GM18519 (cell line): ENCODE data around the gene OR5K3.
"Not testable (repeated sequence)": the region's sequence is repeated elsewhere in the genome, so short reads cannot be mapped to it uniquely, and the experiment has no call there.

ENCODE experiments used
- ATAC-seq: cut with Tn5 transposase; IDR thresholded peaks from one replicate; pipeline ENCODE4 v1.9.1; 2021; ENCODE audit warnings: mild to moderate bottlenecking, moderate library complexity; ENCODE audit not compliant: unreplicated experiment, low FRiP score

Gene OR5K3, protein sequence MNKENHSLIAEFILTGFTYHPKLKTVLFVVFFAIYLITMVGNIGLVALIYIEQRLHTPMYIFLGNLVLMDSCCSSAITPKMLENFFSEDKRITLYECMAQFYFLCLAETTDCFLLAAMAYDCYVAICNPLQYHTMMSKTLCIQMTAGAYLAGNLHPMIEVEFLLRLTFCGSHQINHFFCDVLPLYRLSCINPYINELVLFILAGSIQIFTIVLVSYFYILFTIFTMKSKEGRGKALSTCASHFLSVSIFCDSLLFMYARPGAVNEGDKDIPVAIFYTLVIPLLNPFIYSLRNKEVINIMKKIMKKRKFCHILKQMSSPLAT

DNA sequence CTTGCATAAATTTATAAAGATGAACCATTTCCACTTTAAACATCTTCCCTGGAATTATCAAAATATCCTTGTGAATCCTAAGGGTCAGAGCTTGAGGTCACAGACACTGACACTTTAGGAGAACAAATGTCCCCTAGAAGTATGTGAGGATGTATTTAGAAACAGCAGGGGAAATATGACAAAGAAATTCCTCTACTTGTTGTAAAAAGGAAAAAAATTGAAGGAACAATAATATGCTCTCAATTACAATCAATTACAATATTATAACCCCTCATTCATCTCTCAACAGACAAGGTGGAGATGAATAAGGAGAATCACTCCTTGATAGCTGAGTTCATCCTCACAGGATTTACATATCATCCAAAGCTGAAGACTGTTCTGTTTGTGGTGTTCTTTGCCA is at the start of gene OR5K3:
TSS of gene OR5K3 (plus strand) at position 301 of the 400 bp plus-strand sequence. CDS start at position 301, 0 bp downstream.
- ATAC-seq, result no peak

GRCh38 chr3:98341758-98342157 is 48.7 kb upstream of the OR5K3 start:
- no peak for ATAC-seq

GRCh38 chr3:98343647-98344507 is 46.6 kb upstream of the OR5K3 start:
- ATAC-seq, result peak; percentile 65

GRCh38 chr3:98350082-98350481 is 40.4 kb upstream of the OR5K3 start:
- ATAC-seq, result no peak

- ATAC-seq, result no peak
Measured at GRCh38 chr3:98353554-98353953, 36.9 kb upstream of the OR5K3 start, which contains the start of gene OR5K4. Gene OR5K4, plus strand, starts transcription at chr3:98353854. Its CDS starts 0 bp downstream, at chr3:98353854.

DNA sequence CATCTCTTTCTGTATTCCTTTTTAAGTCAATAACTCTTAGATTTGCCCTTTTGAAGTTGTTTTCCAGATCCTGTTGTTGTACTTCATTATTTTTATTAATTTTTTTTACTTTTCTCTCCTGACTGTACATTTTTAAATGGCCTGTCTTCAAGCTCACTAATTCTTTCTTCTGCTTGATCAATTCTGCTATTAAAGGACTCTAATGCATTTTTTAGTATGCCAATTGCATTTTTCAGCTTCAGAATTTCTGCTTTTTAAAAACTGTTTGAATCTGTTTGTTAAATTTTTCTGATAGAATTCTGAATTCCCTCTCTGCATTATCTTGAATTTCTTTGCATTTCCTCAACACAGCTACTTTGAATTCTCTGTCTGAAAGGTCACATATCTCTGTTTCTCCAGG is 31.2 kb upstream of the OR5K3 start:
- no peak for ATAC-seq

GRCh38 chr3:98359993-98360675 is 30.3 kb upstream of the OR5K3 start:
- ATAC-seq, result peak; percentile 65

DNA sequence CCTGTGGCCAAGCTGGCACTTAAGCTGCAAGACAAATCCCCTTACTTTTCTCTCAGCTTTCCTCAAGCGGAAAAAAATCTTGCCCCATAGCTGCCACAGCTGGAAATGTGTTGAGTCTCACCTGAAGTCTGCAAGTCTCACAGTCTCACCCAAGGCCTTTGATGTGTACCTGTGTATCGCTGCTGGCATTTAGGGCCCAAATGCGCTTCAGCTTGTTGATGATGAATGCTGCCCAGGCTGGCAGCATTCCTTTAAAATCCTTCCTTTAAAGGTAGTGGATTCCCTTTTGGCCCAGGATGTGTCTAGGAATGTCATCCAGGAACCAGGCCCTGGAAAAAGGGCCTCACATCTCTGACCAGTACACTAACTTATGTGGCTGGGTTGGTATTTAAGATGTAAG is 29.8 kb upstream of the OR5K3 start:
- no peak for ATAC-seq

DNA sequence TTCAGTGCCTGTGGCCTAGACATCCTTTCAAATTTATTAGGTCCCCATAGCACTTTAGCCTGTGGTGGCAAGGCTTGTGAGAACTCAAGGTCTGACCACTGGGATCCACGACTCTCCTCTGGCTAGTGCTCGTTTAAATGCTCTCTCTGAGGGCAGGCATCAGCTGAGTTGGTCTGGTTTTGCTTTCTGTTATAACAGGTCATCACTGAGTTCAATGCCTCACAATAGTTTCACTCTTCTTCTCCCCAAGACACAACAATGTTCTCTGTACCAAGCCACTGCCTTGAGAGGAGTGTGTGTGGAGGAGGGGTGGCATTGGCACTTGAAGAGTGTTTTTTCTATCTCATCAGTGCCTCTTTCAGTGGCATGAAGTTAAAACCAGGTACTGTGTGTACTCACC is 29.2 kb upstream of the OR5K3 start:
- no peak for ATAC-seq

DNA sequence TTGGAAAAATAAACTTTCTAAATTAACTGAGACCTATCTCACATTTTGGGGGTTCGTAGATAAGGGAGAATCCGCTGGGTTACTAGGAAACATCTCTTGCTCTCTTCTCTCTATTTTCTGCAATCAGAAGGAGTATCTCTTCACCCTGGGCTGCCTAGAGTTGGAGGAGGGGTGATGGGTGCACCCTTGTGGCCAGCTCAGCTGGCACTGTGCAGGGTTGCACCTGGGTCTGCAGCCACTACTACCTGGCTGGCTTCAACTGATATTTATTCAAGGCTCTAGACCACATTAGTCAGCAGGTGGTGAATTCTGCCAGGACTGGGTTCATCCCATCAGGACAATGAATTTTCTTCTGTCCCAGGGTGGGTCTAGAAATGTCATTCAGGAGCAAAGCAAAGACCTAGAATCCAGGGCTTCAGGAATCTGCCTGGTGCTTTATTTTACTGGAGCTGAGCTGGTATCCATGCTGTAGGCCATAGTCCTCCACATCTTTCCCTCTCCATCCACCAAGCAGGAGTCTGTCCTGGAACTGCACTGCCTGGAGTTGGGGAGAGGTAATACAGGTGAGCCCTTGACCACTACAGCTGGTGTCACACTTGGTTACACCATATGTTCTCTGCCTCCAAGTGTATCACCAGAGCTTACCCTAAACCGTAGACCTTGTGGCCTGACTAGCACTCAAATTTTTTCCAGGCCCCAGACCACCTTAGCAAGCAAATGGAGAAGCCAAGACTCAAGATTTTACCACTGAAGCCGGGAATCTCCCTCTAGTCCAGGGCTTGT is 22.8 kb upstream of the OR5K3 start:
- ATAC-seq, result no peak

DNA sequence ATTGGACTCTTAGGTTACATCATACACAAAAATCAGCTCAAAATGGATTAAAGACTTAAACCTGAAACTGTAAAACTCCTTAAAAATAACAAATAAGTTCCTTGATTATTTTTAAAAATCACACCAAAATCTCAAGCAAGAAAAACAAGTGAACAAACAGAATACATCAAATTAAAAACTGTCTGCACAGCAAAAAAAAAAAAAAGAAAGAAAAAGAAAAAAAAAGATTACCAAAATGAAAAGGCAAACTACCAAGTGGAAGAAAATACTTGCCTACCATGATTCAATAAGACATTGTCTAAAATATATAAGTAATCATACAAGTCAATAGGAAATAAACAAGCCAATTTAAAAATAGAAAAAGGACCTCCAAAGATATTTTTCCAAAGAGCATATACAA is 19.3 kb upstream of the OR5K3 start:
- ATAC-seq, result no peak

GRCh38 chr3:98371853-98372252 is 18.6 kb upstream of the OR5K3 start:
- no peak for ATAC-seq

DNA sequence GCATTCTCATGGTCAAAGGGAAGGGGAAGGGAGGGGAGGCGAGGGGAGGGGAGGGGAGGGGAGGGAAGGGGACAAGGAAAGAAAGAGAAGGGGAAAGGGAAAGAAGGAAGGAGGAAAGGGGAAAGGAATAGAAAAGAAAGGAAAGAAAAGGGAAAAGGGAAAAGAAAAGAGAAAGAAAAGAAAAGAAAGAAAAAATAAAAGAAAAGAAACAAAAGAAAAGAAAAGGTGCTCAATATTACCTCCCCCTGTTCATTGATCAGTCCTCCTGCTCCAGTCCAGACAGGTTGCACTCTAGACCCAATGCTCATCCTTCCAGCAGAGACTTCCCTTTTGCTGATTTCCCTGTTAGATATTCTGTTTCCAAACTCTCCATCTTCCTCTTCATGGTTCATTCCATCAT is 18.0 kb upstream of the OR5K3 start:
- no peak for ATAC-seq

GRCh38 chr3:98376631-98377030 is 13.8 kb upstream of the OR5K3 start:
- no peak for ATAC-seq

DNA sequence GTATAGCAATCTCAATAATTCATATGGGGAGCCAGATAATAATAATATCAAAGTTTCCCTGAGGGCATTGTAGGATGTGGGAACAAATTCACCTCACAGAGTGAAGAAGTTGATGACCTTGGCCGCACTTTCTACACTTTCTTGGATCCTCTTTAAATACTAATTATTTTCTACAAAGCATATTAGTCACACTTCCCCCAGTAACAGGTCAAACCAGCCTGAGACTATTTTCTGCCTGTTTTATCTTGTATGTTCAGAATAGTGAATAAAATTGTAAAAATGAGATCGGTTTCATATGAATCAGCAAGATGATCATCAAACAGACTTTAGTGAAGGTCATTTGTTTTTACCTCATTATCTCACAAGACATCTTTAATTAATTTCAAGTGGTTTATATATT is 2.3 kb upstream of the OR5K3 start:
- ATAC-seq, result no peak

GRCh38 chr3:98395101-98395500 is 4.6 kb downstream of the OR5K3 start:
- no peak for ATAC-seq

- not testable (repeated sequence) for ATAC-seq
Measured at GRCh38 chr3:98396482-98396881, 6.0 kb downstream of the OR5K3 start.

GRCh38 chr3:98398513-98398912 is 8.0 kb downstream of the OR5K3 start:
- ATAC-seq, result no peak

GRCh38 chr3:98402507-98402906 is 12.0 kb downstream of the OR5K3 start:
- no peak for ATAC-seq

DNA sequence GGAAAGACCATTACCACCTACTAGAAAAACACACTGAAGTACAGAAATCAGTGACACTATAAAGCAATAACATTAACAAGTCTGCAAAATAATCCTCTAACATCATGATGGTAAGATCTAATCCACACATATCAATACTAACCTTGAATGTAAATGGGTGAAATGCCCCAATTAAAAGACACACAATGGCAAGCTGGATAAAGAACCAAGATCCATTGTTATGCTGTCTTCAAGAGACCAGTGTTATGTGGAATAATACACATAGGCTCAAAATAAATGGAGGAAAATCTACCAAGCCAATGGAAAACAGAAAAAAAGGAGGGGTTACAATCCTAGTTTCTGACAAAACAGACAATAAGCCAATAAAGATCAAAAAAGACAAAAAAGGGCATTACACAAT is 13.5 kb downstream of the OR5K3 start:
- ATAC-seq, result no peak
